ACC112 (cell line): ENCODE data around the gene VPS35L.

Experiments used
- H2AFZ ChIP-seq: fragments of 200-600 bp; sonication (generic); one replicate; pipeline ENCODE4 v1.6.0; 2017; ENCODE audit warnings: antibody characterized with exemption, low read length; ENCODE audit not compliant: unreplicated experiment
- H3K27ac ChIP-seq: fragments of 200-600 bp; sonication (generic); 2 replicates; pipeline ENCODE4 v1.5.1; 2014; ENCODE audit warnings: low read depth, mild to moderate bottlenecking, antibody characterized with exemption, low read length, moderate library complexity
- H3K27me3 ChIP-seq: fragments of 200-600 bp; sonication (generic); 2 replicates; pipeline ENCODE4 v1.6.1; 2014; ENCODE audit warnings: mild to moderate bottlenecking, antibody characterized with exemption, low read length, moderate library complexity, mixed read lengths; ENCODE audit not compliant: insufficient read depth
- H3K36me3 ChIP-seq: fragments of 200-600 bp; sonication (generic); 2 replicates; pipeline ENCODE4 v1.6.1; 2016; ENCODE audit warnings: mild to moderate bottlenecking, antibody characterized with exemption, low read length, moderate library complexity, mixed read lengths; ENCODE audit not compliant: insufficient read depth
- H3K4me1 ChIP-seq: fragments of 200-600 bp; sonication (generic); one replicate; pipeline ENCODE4 v1.6.1; 2016; ENCODE audit warnings: low read length, mixed read lengths; ENCODE audit not compliant: insufficient read depth, unreplicated experiment, control insufficient read depth
- H3K4me3 ChIP-seq: fragments of 200-600 bp; sonication (generic); 2 replicates; pipeline ENCODE4 v1.5.1; 2014; ENCODE audit warnings: mild to moderate bottlenecking, low read depth, low read length
- H3K79me2 ChIP-seq: fragments of 200-600 bp; sonication (generic); one replicate; pipeline ENCODE4 v1.6.0; 2016; ENCODE audit warnings: low read length; ENCODE audit not compliant: control insufficient read depth, unreplicated experiment, insufficient read depth

VPS35L gene

GRCh38 chr16:19704321-19705145 is 149.0 kb downstream of the VPS35L start:
- Histone ChIP-seq H3K4me1 (peaks cover 30% of the 10 kb centered on the region), H3K27me3 (no peaks in the 10 kb centered on the region), H3K27ac (peak overlapping the region; percentile 90), H2AFZ (no peak overlapping the region), H3K36me3 (peaks cover 35% of the 10 kb centered on the region), H3K4me3 (peak overlapping the region; percentile 46; the same call in 1 of the 2 replicates), H3K79me2 (no peaks in the 10 kb centered on the region)

DNA sequence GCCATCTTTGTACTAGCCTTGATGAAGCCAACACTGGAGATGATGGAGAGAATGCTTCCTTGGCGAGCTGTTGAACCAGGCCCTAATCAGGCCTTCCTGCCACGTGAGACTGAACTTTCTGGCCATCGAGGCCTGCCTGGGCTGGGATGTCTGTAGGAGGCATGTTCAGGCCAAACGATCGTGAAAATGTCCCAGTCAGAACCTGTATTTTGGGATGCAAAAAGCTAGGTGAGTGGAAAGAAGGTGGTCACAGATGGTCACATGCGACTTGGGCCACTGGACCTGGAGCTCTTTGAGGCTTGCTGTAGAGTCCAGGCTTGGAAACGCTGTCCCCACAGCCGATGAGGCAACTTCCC is 149.6 kb downstream of the VPS35L start:
- Histone ChIP-seq H3K27me3 (no peaks in the 10 kb centered on the region), H3K4me3 (no peak overlapping the region), H3K36me3 (peaks cover 33% of the 10 kb centered on the region; the same call in 1 of the 2 replicates), H3K27ac (peak overlapping the region; percentile 90), H3K79me2 (no peaks in the 10 kb centered on the region), H3K4me1 (peaks cover 25% of the 10 kb centered on the region), H2AFZ (no peak overlapping the region)

DNA sequence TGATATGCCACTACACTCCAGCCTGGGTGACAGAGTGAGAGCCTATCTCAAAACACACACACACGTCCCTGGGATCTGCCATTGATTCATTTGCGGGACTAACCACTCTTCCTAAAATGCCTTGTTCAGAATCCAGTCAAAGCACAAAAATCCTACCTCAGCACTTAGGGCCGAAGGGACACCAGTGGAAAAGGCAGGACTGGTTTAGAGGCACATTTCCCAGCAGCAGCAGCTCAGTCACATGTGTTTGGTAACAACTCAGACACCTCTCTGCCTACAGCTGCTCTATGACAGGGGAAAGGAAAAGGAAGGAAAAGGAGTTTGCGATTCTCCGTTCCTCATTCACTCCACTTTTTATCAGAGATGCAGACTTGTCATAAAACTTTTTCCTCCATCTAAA is 150.3 kb downstream of the VPS35L start:
- Histone ChIP-seq H2AFZ (no peak overlapping the region), H3K4me3 (no peak overlapping the region), H3K4me1 (peaks cover 18% of the 10 kb centered on the region), H3K36me3 (peaks cover 33% of the 10 kb centered on the region; the same call in 1 of the 2 replicates), H3K27ac (no peak overlapping the region), H3K79me2 (no peaks in the 10 kb centered on the region), H3K27me3 (no peaks in the 10 kb centered on the region)

- Histone ChIP-seq H3K27me3 (no peaks in the 10 kb centered on the region), H3K27ac (no peak overlapping the region), H3K36me3 (peaks cover 33% of the 10 kb centered on the region; the same call in 1 of the 2 replicates), H3K4me1 (peaks cover 12% of the 10 kb centered on the region), H3K79me2 (no peaks in the 10 kb centered on the region), H2AFZ (no peak overlapping the region), H3K4me3 (no peak overlapping the region)
Observed at GRCh38 chr16:19706846-19707245, 151.3 kb downstream of the VPS35L start.

- no peak overlapping the region for H3K27ac ChIP-seq
- no peak overlapping the region for H2AFZ ChIP-seq
- no peak overlapping the region for H3K4me3 ChIP-seq
- peaks cover 12% of the 10 kb centered on the region for H3K4me1 ChIP-seq
- H3K27me3 ChIP-seq: no peaks in the 10 kb centered on the region
- peaks cover 33% of the 10 kb centered on the region; the same call in 1 of the 2 replicates for H3K36me3 ChIP-seq
- H3K79me2 ChIP-seq: no peaks in the 10 kb centered on the region
Observed at GRCh38 chr16:19707569-19708295, 152.2 kb downstream of the VPS35L start.

GRCh38 chr16:19708296-19709205 is 153.0 kb downstream of the VPS35L start:
- H3K4me3 ChIP-seq: no peak overlapping the region
- no peaks in the 10 kb centered on the region for H3K79me2 ChIP-seq
- peaks cover 31% of the 10 kb centered on the region; the same call in 1 of the 2 replicates for H3K36me3 ChIP-seq
- no peaks in the 10 kb centered on the region for H3K27me3 ChIP-seq
- no peak overlapping the region for H3K27ac ChIP-seq
- peaks cover 12% of the 10 kb centered on the region for H3K4me1 ChIP-seq
- H2AFZ ChIP-seq: no peak overlapping the region

GRCh38 chr16:19709381-19710136 is 154.1 kb downstream of the VPS35L start:
- Histone ChIP-seq H3K27me3 (no peaks in the 10 kb centered on the region), H3K4me3 (no peak overlapping the region), H3K4me1 (peaks cover 8% of the 10 kb centered on the region), H2AFZ (no peak overlapping the region), H3K79me2 (no peaks in the 10 kb centered on the region), H3K36me3 (peaks cover 24% of the 10 kb centered on the region; the same call in 1 of the 2 replicates), H3K27ac (no peak overlapping the region)

- Histone ChIP-seq H3K79me2 (no peaks in the 10 kb centered on the region), H3K27ac (no peak overlapping the region), H2AFZ (no peak overlapping the region), H3K36me3 (peaks cover 21% of the 10 kb centered on the region; the same call in 1 of the 2 replicates), H3K27me3 (no peaks in the 10 kb centered on the region), H3K4me1 (peaks cover under 1% of the 10 kb centered on the region), H3K4me3 (no peak overlapping the region)
Observed at GRCh38 chr16:19710191-19710908, 154.8 kb downstream of the VPS35L start.

GRCh38 chr16:19710991-19711545 is 155.6 kb downstream of the VPS35L start:
- Histone ChIP-seq H3K27ac (no peak overlapping the region), H3K27me3 (no peaks in the 10 kb centered on the region), H3K36me3 (peaks cover 14% of the 10 kb centered on the region; the same call in 1 of the 2 replicates), H2AFZ (no peak overlapping the region), H3K4me3 (no peak overlapping the region), H3K4me1 (peaks cover 7% of the 10 kb centered on the region), H3K79me2 (peaks cover 6% of the 10 kb centered on the region)
